Esophagus squamous epithelium (tissue), 4 donors: ENCODE results near the gene GRIN2C.

Experiments used
- POLR2A ChIP-seq, 4 donors: fragments of 450-650 bp; IDR thresholded peaks; one replicate each; pipeline ENCODE4 v1.6.1; 2017; ENCODE audit warnings: antibody characterized with exemption in 4 of 4, mild to moderate bottlenecking in 4 of 4, moderate library complexity in 3 of 4
- TF ChIP-seq, protein P1 (sequence below), 6 experiments: fragments of 450-650 bp in 4 of 6; fragments of 200-600 bp in 2 of 6; sonication (generic) in 2 of 6; IDR thresholded peaks; one replicate each; pipeline ENCODE4 v1.5.1; 2016 to 2019; ENCODE audit warnings: antibody characterized with exemption in 6 of 6, mild to moderate bottlenecking in 4 of 6, moderate library complexity in 4 of 6

DNA sequence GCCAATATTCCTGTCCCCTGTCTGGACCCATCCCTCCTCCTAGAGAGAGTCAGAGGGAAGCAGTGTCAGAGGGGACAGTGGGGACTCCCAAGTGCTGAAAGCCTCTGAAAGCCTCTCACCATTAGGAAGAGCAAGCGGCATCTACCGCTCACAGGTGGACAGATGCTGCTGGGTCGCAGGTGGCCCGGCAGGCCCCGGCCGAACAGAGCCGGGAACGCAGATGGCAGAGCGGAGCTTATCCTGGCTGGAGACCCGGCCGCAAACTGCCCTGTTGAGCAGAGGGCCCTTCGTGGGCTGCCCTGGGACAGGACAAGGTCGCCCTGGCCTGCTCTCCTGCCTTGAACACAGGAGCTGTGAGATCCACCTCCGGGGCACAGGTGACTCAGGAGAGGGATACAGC lies 60.6 kb downstream of the GRIN2C start:
- TF ChIP-seq, protein P1, sequence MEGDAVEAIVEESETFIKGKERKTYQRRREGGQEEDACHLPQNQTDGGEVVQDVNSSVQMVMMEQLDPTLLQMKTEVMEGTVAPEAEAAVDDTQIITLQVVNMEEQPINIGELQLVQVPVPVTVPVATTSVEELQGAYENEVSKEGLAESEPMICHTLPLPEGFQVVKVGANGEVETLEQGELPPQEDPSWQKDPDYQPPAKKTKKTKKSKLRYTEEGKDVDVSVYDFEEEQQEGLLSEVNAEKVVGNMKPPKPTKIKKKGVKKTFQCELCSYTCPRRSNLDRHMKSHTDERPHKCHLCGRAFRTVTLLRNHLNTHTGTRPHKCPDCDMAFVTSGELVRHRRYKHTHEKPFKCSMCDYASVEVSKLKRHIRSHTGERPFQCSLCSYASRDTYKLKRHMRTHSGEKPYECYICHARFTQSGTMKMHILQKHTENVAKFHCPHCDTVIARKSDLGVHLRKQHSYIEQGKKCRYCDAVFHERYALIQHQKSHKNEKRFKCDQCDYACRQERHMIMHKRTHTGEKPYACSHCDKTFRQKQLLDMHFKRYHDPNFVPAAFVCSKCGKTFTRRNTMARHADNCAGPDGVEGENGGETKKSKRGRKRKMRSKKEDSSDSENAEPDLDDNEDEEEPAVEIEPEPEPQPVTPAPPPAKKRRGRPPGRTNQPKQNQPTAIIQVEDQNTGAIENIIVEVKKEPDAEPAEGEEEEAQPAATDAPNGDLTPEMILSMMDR (IDR thresholded peaks at IDR 0.05), result no peak
- TF ChIP-seq POLR2A (IDR thresholded peaks at IDR 0.05), result no peak
